GM12878 (cell line): ENCODE data around the gene PROSER3. TPM values are rescaled to one million over a fixed set of nuclear protein-coding genes. Genes with fewer than 3 reads are reported as not detected.

Experiments used
- ATAC-seq: fragments of 200-7000 bp; cut with Tn5 transposase; 3 replicates; pipeline ENCODE4 v1.9.1; 2020; ENCODE audit warnings: mild to moderate bottlenecking, moderate library complexity
- BruUV-seq: library from RNA; stranded (reverse); fragments of 400-500 nt; replicated peaks from 2 replicates; lab custom pipeline; 2021; lab: Mats Ljungman, UMichigan
- CTCF ChIA-PET: fragments of 300-600 bp; sonication (Branson Sonifier 250); formaldehyde crosslinking; extraction: SDS; loops from one replicate; lab custom pipeline; 2021; ENCODE audit warnings: inconsistent platforms; lab: Yijun Ruan, JAX
- POLR2A ChIA-PET: fragments of 350-600 bp; formaldehyde crosslinking; extraction: SDS; loops from one replicate; lab custom pipeline; 2021; ENCODE audit warnings: inconsistent platforms; lab: Charles Lee
- RAD21 ChIA-PET: fragments of 300-600 bp; sonication (Branson Sonifier 250); formaldehyde crosslinking; loops from one replicate; lab custom pipeline; 2023; ENCODE audit warnings: antibody characterized with exemption; ENCODE audit not compliant: unreplicated experiment; lab: Charles Lee
- SMC1A ChIA-PET: fragments of 300-600 bp; sonication (Branson Sonifier 250); formaldehyde crosslinking; loops from one replicate; lab custom pipeline; 2023; ENCODE audit not compliant: unreplicated experiment, uncharacterized antibody; lab: Charles Lee
- DNase-seq: peaks from one replicate; pipeline ENCODE4 v3.0.0-alpha.2; 2011; ENCODE audit warnings: low read depth, low spot score
- FAIRE-seq: peaks from 3 replicates; lab custom pipeline; 2011; peaks lifted over from hg19 to GRCh38; lab: Jason Lieb, UNC
- H2AFZ ChIP-seq: 2 replicates; pipeline ENCODE4 v1.6.0; 2011; ENCODE audit warnings: low read depth, low read length, control low read depth; ENCODE audit not compliant: control insufficient read depth
- H3K27ac ChIP-seq: 2 replicates; pipeline ENCODE4 v1.5.1; 2011; ENCODE audit warnings: control low read depth; ENCODE audit not compliant: control insufficient read depth, insufficient read depth
- H3K27me3 ChIP-seq, 2 experiments: replicated peaks in 1 of 2; 2 replicates each; pipeline versions ENCODE4 v1.6.0 to v1.6.1; 2011; ENCODE audit warnings: low read length in 1 of 2; ENCODE audit not compliant: control insufficient read depth in 2 of 2, insufficient read depth in 2 of 2
- H3K36me3 ChIP-seq, 2 experiments: 2 replicates each; pipeline ENCODE4 v1.5.1; 2011; ENCODE audit warnings: low read length in 1 of 2; ENCODE audit not compliant: control insufficient read depth in 2 of 2, insufficient read depth in 2 of 2
- H3K4me1 ChIP-seq: 2 replicates; pipeline ENCODE4 v1.6.1; 2011; ENCODE audit warnings: mild to moderate bottlenecking, low read length, moderate library complexity, mixed read lengths; ENCODE audit not compliant: control insufficient read depth, insufficient read depth
- H3K4me2 ChIP-seq: 2 replicates; pipeline ENCODE4 v1.6.0; 2011; ENCODE audit warnings: control low read depth; ENCODE audit not compliant: control insufficient read depth, insufficient read depth
- H3K4me3 ChIP-seq: fragments of 200-600 bp; sonication (generic); 2 replicates; pipeline ENCODE4 v1.5.1; 2016
- H3K79me2 ChIP-seq: 2 replicates; pipeline ENCODE4 v1.6.0; 2011; ENCODE audit warnings: low read length; ENCODE audit not compliant: control insufficient read depth, insufficient read depth
- H3K9ac ChIP-seq: 2 replicates; pipeline ENCODE4 v1.8.0; 2011; ENCODE audit warnings: low read length, control low read depth, mixed read lengths; ENCODE audit not compliant: control insufficient read depth, insufficient read depth
- H3K9me3 ChIP-seq: replicated peaks from 3 replicates; pipeline ENCODE4 v1.5.1; 2011; ENCODE audit warnings: mild to moderate bottlenecking, low read length; ENCODE audit not compliant: control insufficient read depth, insufficient read depth
- H4K20me1 ChIP-seq: 2 replicates; pipeline ENCODE4 v1.6.0; 2011; ENCODE audit not compliant: control insufficient read depth, insufficient read depth
- FOXK2 ChIP-seq: fragments of 450-650 bp; IDR thresholded peaks from 2 replicates; pipeline ENCODE4 v1.6.1; 2017; ENCODE audit warnings: mild to moderate bottlenecking, moderate library complexity
- GABPA ChIP-seq: IDR thresholded peaks from 2 replicates; pipeline ENCODE4 v1.6.1; 2014; ENCODE audit warnings: antibody characterized with exemption, low read depth, mild to moderate bottlenecking, inconsistent platforms
- GATAD2B ChIP-seq: fragments of 450-650 bp; conservative IDR thresholded peaks from 2 replicates; pipeline ENCODE4 v1.6.1; 2017; ENCODE audit warnings: low read depth, mild to moderate bottlenecking, moderate library complexity
- IKZF2 ChIP-seq, 2 experiments: fragments of 450-650 bp; IDR thresholded peaks; 2 replicates each; pipeline ENCODE4 v1.6.1; 2017; ENCODE audit warnings: mild to moderate bottlenecking in 2 of 2, moderate library complexity in 2 of 2
- NBN ChIP-seq: fragments of 450-650 bp; IDR thresholded peaks from 2 replicates; pipeline ENCODE4 v1.6.1; 2016
- NR2F1 ChIP-seq: fragments of 450-650 bp; conservative IDR thresholded peaks from 2 replicates; pipeline ENCODE4 v1.6.1; 2017; ENCODE audit warnings: mild to moderate bottlenecking
- RFX5 ChIP-seq: IDR thresholded peaks from 2 replicates; pipeline ENCODE4 v1.6.1; 2011; ENCODE audit warnings: low read depth, low read length, improper control_type of control experiment
- SMARCA5 ChIP-seq: fragments of 450-650 bp; IDR thresholded peaks from 2 replicates; pipeline ENCODE4 v1.6.1; 2017; ENCODE audit warnings: mild to moderate bottlenecking
- YY1 ChIP-seq: IDR thresholded peaks from 2 replicates; pipeline ENCODE4 v1.6.1; 2011; ENCODE audit warnings: low read depth, mild to moderate bottlenecking, low read length
- ZNF384 ChIP-seq: IDR thresholded peaks from 2 replicates; pipeline ENCODE4 v1.6.1; 2012; ENCODE audit warnings: low read depth, mild to moderate bottlenecking, low read length, improper control_type of control experiment, borderline replicate concordance
- WGBS: methylation state at CpG from one replicate; pipeline ENCODE4 v1.1.6; 2016; ENCODE audit warnings: low lambda C conversion rate; ENCODE audit not compliant: insufficient replicate concordance, insufficient coverage; ENCODE audit errors: missing lambda C conversion rate; 5-methylcytosine and 5-hydroxymethylcytosine counted together
- in situ Hi-C: fragments of 300-500 bp; cut with MboI; formaldehyde crosslinking; loops from 9 replicates; pipeline ENCODE4 v1.14.3; 2018; ENCODE audit warnings: mixed read lengths
- intact Hi-C: fragments of 100-400 bp; cut with micrococcal nuclease; formaldehyde crosslinking; loops from one replicate; pipeline ENCODE4 v1.14.2; 2022; ENCODE audit not compliant: unreplicated experiment
- polyA plus RNA-seq, 11 experiments: library from polyadenylated mRNA; depleted of rRNA in 4 of 11; unstranded in 6 of 11; stranded (reverse) in 5 of 11; fragments of >200 nt; fragmentation: Nextera tagmentation in 4 of 11; fragmentation: Illumina TruSeq in 1 of 11; extraction: Ambion mirVana in 4 of 11; extraction: Trizol in 1 of 11; gene quantifications; 1 replicate in 1 of 11; 2 replicates in 10 of 11; pipeline versions ENCODE4 v1.2.1 to v1.2.3, GENCODE V29; 2011 to 2016; ENCODE audit warnings: inconsistent platforms in 2 of 11, missing spikeins in 2 of 11, low read depth in 1 of 11
- total RNA-seq, 4 experiments: library from RNA; depleted of rRNA in 3 of 4; stranded (reverse); fragments of >200 nt in 3 of 4; fragmentation: Illumina TruSeq in 1 of 4; extraction: Trizol in 1 of 4; gene quantifications; 2 replicates each; pipeline versions ENCODE4 v1.2.1 to v1.2.3, GENCODE V29; 2013 to 2021
- TF ChIP-seq, protein P1 (sequence below): fragments of 450-650 bp; IDR thresholded peaks from 2 replicates; pipeline ENCODE4 v1.6.1; 2016; ENCODE audit warnings: mild to moderate bottlenecking
- TF ChIP-seq, protein P2 (sequence below): fragments of 450-650 bp; conservative IDR thresholded peaks from 2 replicates; pipeline ENCODE4 v1.6.1; 2017; ENCODE audit warnings: mild to moderate bottlenecking, moderate library complexity
- TF ChIP-seq, protein P3 (sequence below): fragments of 450-650 bp; IDR thresholded peaks from 2 replicates; pipeline ENCODE4 v1.6.1; 2017; ENCODE audit warnings: mild to moderate bottlenecking, moderate library complexity
- TF ChIP-seq, protein P4 (sequence below): fragments of 450-650 bp; IDR thresholded peaks from 2 replicates; pipeline ENCODE4 v1.6.1; 2016; ENCODE audit warnings: mild to moderate bottlenecking

The PROSER3 gene
- total and polyA plus RNA-seq, 10 of the 15 experiments (the other 5 are each of a cell fraction or from before 2014, with no cell fraction given) = 0.85 to 25.1 (median 9.6) TPM

DNA sequence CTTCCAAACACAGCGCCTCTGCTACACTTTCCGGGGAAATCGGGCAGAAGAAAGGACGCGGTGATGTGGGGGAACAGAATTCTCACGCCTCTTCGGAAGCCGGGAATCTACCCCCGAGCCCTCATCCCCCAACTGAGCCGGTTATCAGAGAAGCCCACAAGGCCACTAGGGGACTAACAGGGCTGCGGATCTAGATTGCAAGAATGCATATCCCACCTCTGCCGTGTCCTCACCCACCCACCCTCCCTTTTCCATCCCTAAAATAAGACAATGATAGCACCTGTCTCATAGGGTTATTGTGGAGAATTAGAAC, 16.8 kb upstream of the PROSER3 start:
- ChIA-PET SMC1A (interaction anchor here (0.6 to 1.7 kb wide), 5 partner anchors 27 to 254 kb away, joined by 4 to 9 read pairs (median 7); no protein-coding TSS in a partner anchor), RAD21 (interaction anchor here (0.6 to 2.5 kb wide), 9 partner anchors 22 to 198 kb away, joined by 3 to 18 read pairs (median 6); no protein-coding TSS in a partner anchor), POLR2A (interaction anchor here (0.8 to 7.1 kb wide), 11 partner anchors 10 to 93 kb away, joined by 3 to 91 read pairs (median 5); partner anchors contain the start of gene COX6B1), CTCF (interaction anchor here (0.7 to 1.3 kb wide), 7 partner anchors 13 to 446 kb away, joined by 3 to 8 read pairs (median 3); no protein-coding TSS in a partner anchor)
- H3K27me3 ChIP-seq = no peaks in the 10 kb centered on the region
- 0% methylated on average over 10 of the region's 12 CpGs for WGBS
- peaks cover 13 to 24% of the 10 kb centered on the region in 2 experiments; a peak in 3 of 4 replicates for H3K36me3 ChIP-seq
- peak overlapping the region; percentile 83 for H3K4me3 ChIP-seq
- ATAC-seq (peak; percentile 2), FAIRE-seq (no peak), DNase-seq (no peak)
- peak overlapping the region; percentile 88 for H3K9ac ChIP-seq
- intact Hi-C loops (loop anchor here (2.0 kb wide), 2 partner anchors 24 to 48 kb away; no protein-coding TSS in a partner anchor), in situ Hi-C loops (no loop called here)
- H3K4me1 ChIP-seq = peaks cover 29% of the 10 kb centered on the region
- TF ChIP-seq IKZF2 (IDR thresholded peaks at IDR 0.05) (peak in 1 of 2 experiments; percentile 25; a peak in 1 of 4 replicates), GATAD2B (0 out of 2 replicates have a peak, but pooled peaks have one; percentile 29), YY1 (peak; percentile 8; the same call in 1 of the 2 replicates), SMARCA5 (peak; percentile 88; the same call in 1 of the 2 replicates), ZNF384 (no peak), NBN (0 out of 2 replicates have a peak, but pooled peaks have one; percentile 9), RFX5 (no peak), NR2F1 (no peak), FOXK2 (0 out of 2 replicates have a peak, but pooled peaks have one; percentile 44), GABPA (no peak)
- TF ChIP-seq, protein P1, sequence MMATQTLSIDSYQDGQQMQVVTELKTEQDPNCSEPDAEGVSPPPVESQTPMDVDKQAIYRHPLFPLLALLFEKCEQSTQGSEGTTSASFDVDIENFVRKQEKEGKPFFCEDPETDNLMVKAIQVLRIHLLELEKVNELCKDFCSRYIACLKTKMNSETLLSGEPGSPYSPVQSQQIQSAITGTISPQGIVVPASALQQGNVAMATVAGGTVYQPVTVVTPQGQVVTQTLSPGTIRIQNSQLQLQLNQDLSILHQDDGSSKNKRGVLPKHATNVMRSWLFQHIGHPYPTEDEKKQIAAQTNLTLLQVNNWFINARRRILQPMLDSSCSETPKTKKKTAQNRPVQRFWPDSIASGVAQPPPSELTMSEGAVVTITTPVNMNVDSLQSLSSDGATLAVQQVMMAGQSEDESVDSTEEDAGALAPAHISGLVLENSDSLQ = no peak
- TF ChIP-seq, protein P2, sequence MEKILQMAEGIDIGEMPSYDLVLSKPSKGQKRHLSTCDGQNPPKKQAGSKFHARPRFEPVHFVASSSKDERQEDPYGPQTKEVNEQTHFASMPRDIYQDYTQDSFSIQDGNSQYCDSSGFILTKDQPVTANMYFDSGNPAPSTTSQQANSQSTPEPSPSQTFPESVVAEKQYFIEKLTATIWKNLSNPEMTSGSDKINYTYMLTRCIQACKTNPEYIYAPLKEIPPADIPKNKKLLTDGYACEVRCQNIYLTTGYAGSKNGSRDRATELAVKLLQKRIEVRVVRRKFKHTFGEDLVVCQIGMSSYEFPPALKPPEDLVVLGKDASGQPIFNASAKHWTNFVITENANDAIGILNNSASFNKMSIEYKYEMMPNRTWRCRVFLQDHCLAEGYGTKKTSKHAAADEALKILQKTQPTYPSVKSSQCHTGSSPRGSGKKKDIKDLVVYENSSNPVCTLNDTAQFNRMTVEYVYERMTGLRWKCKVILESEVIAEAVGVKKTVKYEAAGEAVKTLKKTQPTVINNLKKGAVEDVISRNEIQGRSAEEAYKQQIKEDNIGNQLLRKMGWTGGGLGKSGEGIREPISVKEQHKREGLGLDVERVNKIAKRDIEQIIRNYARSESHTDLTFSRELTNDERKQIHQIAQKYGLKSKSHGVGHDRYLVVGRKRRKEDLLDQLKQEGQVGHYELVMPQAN = peak; percentile 65; the same call in 1 of the 2 replicates
- TF ChIP-seq, protein P3, sequence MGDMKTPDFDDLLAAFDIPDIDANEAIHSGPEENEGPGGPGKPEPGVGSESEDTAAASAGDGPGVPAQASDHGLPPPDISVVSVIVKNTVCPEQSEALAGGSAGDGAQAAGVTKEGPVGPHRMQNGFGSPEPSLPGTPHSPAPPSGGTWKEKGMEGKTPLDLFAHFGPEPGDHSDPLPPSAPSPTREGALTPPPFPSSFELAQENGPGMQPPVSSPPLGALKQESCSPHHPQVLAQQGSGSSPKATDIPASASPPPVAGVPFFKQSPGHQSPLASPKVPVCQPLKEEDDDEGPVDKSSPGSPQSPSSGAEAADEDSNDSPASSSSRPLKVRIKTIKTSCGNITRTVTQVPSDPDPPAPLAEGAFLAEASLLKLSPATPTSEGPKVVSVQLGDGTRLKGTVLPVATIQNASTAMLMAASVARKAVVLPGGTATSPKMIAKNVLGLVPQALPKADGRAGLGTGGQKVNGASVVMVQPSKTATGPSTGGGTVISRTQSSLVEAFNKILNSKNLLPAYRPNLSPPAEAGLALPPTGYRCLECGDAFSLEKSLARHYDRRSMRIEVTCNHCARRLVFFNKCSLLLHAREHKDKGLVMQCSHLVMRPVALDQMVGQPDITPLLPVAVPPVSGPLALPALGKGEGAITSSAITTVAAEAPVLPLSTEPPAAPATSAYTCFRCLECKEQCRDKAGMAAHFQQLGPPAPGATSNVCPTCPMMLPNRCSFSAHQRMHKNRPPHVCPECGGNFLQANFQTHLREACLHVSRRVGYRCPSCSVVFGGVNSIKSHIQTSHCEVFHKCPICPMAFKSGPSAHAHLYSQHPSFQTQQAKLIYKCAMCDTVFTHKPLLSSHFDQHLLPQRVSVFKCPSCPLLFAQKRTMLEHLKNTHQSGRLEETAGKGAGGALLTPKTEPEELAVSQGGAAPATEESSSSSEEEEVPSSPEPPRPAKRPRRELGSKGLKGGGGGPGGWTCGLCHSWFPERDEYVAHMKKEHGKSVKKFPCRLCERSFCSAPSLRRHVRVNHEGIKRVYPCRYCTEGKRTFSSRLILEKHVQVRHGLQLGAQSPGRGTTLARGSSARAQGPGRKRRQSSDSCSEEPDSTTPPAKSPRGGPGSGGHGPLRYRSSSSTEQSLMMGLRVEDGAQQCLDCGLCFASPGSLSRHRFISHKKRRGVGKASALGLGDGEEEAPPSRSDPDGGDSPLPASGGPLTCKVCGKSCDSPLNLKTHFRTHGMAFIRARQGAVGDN = peak; percentile 75; the same call in 1 of the 2 replicates
- TF ChIP-seq, protein P4, sequence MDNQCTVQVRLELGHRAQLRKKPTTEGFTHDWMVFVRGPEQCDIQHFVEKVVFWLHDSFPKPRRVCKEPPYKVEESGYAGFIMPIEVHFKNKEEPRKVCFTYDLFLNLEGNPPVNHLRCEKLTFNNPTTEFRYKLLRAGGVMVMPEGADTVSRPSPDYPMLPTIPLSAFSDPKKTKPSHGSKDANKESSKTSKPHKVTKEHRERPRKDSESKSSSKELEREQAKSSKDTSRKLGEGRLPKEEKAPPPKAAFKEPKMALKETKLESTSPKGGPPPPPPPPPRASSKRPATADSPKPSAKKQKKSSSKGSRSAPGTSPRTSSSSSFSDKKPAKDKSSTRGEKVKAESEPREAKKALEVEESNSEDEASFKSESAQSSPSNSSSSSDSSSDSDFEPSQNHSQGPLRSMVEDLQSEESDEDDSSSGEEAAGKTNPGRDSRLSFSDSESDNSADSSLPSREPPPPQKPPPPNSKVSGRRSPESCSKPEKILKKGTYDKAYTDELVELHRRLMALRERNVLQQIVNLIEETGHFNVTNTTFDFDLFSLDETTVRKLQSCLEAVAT = 0 out of 2 replicates have a peak, but pooled peaks have one; percentile 61
- peak overlapping the region; percentile 99 for H3K4me2 ChIP-seq
- H3K9me3 ChIP-seq = no peaks in the 10 kb centered on the region
- H2AFZ ChIP-seq = peak overlapping the region; percentile 76
- H3K27ac ChIP-seq = peak overlapping the region; percentile 99
- peaks cover 26% of the 10 kb centered on the region for H3K79me2 ChIP-seq
- no peaks in the 10 kb centered on the region for H4K20me1 ChIP-seq
- BruUV-seq = no TSS peak
